SK-N-SH treated with all-trans-retinoic acid at 6 μM for 48 hours (cell line): ENCODE results near the gene FAM3B.

Experiments used
- ATAC-seq: fragments of 200-7000 bp; cut with Tn5 transposase; 3 replicates; pipeline ENCODE4 v1.9.1; 2020; ENCODE audit warnings: mild to moderate bottlenecking, moderate library complexity
- ARNTL ChIP-seq: fragments of 450-650 bp; formaldehyde crosslinking; IDR thresholded peaks from 2 replicates; pipeline ENCODE4 v1.5.0; 2020; ENCODE audit warnings: low read depth, mild to moderate bottlenecking, moderate library complexity, borderline replicate concordance
- CSDC2 ChIP-seq: fragments of 250-450 bp; sonication (Bioruptor Pico); IDR thresholded peaks from 2 replicates; pipeline ENCODE4 v1.5.0; 2020; ENCODE audit warnings: mild to moderate bottlenecking, moderate library complexity
- ESRRG ChIP-seq: fragments of 250-450 bp; sonication (Bioruptor Pico); IDR thresholded peaks from 2 replicates; pipeline ENCODE4 v1.6.1; 2021; ENCODE audit warnings: mild to moderate bottlenecking
- GLIS3 ChIP-seq: fragments of 250-450 bp; sonication (Bioruptor Pico); IDR thresholded peaks from 2 replicates; pipeline ENCODE4 v1.5.0; 2020; ENCODE audit warnings: mild to moderate bottlenecking, moderate library complexity
- RARB ChIP-seq: fragments of 250-450 bp; sonication (Bioruptor Pico); IDR thresholded peaks from 2 replicates; pipeline ENCODE4 v1.8.0; 2021; ENCODE audit warnings: mild to moderate bottlenecking, moderate library complexity
- SNAI2 ChIP-seq: fragments of 250-450 bp; sonication (Bioruptor Pico); IDR thresholded peaks from 2 replicates; pipeline ENCODE4 v1.5.0; 2020; ENCODE audit warnings: mild to moderate bottlenecking, moderate library complexity
- TCF4 ChIP-seq: fragments of 250-450 bp; sonication (Bioruptor Pico); IDR thresholded peaks from 2 replicates; pipeline ENCODE4 v1.8.0; 2021; ENCODE audit warnings: mild to moderate bottlenecking, moderate library complexity, borderline replicate concordance
- ZC3H10 ChIP-seq: fragments of 250-450 bp; sonication (Bioruptor Pico); IDR thresholded peaks from 2 replicates; pipeline ENCODE4 v1.5.1; 2021; ENCODE audit warnings: mild to moderate bottlenecking, moderate library complexity
- ZFP3 ChIP-seq: fragments of 250-450 bp; sonication (Bioruptor Pico); IDR thresholded peaks from 2 replicates; pipeline ENCODE4 v1.5.0; 2020; ENCODE audit warnings: mild to moderate bottlenecking, moderate library complexity
- ZFP30 ChIP-seq: fragments of 450-650 bp; formaldehyde crosslinking; IDR thresholded peaks from 2 replicates; pipeline ENCODE4 v1.5.0; 2022; ENCODE audit warnings: mild to moderate bottlenecking, moderate library complexity
- ZNF8 ChIP-seq: fragments of 450-650 bp; formaldehyde crosslinking; IDR thresholded peaks from 2 replicates; pipeline ENCODE4 v1.5.0; 2020; ENCODE audit warnings: mild to moderate bottlenecking, moderate library complexity
- TF ChIP-seq, protein P1 (sequence below): fragments of 250-450 bp; sonication (Bioruptor Pico); IDR thresholded peaks from 2 replicates; pipeline ENCODE4 v1.5.1; 2021; ENCODE audit warnings: mild to moderate bottlenecking, moderate library complexity
- TF ChIP-seq, protein P2 (sequence below): fragments of 250-450 bp; sonication (Bioruptor Pico); IDR thresholded peaks from 2 replicates; pipeline ENCODE4 v1.5.1; 2020; ENCODE audit warnings: low read depth, mild to moderate bottlenecking, moderate library complexity
- TF ChIP-seq, protein P3 (sequence below): fragments of 250-450 bp; sonication (Bioruptor Pico); IDR thresholded peaks from 2 replicates; pipeline ENCODE4 v1.8.0; 2021; ENCODE audit warnings: low read depth, mild to moderate bottlenecking, moderate library complexity, borderline replicate concordance
- TF ChIP-seq, protein P4 (sequence below): fragments of 250-450 bp; sonication (Bioruptor Pico); IDR thresholded peaks from 2 replicates; pipeline ENCODE4 v1.5.0; 2020; ENCODE audit warnings: mild to moderate bottlenecking, moderate library complexity

The FAM3B gene

DNA sequence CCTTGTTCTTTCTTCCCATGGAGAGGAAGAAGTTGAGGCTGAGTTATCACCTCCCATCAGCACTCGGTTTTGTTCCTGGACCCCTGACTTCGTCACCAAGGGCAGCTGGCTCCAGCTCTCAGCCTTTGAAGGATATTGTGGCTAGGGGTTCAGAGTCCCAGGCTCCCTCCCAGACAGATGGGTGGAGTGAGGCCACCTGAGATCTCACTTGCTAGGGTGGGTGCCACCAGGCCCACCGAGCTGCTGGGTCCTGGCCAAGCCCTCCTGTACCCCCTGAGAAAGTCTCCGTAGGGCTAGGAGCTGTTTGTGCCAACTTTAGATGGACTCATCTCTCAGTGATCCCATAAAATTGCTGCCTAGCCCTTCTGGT lies 52.1 kb downstream of the FAM3B start:
- no peak for ATAC-seq

DNA sequence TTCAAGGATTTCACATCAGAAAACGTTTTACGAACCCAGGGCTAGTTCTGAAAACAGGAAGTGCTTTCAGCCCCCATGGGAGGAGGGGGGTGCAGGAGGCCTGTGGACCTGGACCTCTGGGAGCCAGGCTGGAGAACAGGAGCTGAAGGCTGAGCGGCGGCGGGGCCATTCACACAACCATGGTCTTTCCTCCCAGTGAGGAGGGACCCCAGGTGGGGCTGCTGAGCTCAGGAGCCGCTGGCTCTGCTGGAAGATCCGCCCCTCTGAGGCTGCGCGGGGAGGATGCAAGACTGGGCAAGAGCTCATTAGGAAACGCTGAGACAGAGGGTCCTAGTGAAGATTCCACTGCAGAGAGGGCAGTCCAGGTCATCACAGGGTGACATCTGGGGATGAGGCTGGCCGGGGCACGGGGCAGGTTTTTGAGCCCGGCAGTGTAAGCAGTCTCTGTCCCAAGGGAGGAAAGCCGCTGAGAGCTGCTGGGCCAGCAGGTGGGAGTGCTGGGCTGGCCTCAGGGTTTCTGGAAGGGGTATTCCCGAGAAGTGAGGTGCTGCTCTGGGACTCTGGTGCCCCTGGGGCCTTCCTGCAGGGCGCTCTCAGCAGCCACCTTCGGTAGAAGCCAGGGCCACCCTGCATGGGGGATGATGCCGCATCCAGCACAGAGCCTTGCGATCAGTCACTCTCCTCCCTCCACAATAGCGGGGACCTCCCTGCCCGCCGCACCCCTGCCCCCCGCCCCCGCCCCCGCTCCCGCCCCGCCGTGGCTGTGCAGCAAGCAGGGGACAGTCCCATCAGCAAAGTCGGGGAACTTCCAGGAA lies 52.7 kb downstream of the FAM3B start:
- peak; percentile 44 for ATAC-seq
- TF ChIP-seq ARNTL (CRISPR knock-in tag): no peak
- TF ChIP-seq, protein P1, sequence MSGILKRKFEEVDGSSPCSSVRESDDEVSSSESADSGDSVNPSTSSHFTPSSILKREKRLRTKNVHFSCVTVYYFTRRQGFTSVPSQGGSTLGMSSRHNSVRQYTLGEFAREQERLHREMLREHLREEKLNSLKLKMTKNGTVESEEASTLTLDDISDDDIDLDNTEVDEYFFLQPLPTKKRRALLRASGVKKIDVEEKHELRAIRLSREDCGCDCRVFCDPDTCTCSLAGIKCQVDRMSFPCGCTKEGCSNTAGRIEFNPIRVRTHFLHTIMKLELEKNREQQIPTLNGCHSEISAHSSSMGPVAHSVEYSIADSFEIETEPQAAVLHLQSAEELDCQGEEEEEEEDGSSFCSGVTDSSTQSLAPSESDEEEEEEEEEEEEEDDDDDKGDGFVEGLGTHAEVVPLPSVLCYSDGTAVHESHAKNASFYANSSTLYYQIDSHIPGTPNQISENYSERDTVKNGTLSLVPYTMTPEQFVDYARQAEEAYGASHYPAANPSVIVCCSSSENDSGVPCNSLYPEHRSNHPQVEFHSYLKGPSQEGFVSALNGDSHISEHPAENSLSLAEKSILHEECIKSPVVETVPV (CRISPR knock-in tag): no peak
- TF ChIP-seq SNAI2 (CRISPR knock-in tag): no peak
- TF ChIP-seq ZFP3 (CRISPR knock-in tag): no peak
- no peak for TF ChIP-seq ESRRG (CRISPR knock-in tag)
- TF ChIP-seq RARB (CRISPR knock-in tag): no peak

More for the DNA sequence above, 52.1 kb downstream of the FAM3B start:
- TF ChIP-seq, protein P2, sequence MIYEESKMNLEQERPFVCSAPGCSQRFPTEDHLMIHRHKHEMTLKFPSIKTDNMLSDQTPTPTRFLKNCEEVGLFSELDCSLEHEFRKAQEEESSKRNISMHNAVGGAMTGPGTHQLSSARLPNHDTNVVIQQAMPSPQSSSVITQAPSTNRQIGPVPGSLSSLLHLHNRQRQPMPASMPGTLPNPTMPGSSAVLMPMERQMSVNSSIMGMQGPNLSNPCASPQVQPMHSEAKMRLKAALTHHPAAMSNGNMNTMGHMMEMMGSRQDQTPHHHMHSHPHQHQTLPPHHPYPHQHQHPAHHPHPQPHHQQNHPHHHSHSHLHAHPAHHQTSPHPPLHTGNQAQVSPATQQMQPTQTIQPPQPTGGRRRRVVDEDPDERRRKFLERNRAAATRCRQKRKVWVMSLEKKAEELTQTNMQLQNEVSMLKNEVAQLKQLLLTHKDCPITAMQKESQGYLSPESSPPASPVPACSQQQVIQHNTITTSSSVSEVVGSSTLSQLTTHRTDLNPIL (CRISPR knock-in tag): no peak
- TF ChIP-seq ZC3H10 (CRISPR knock-in tag) (no peak), CSDC2 (CRISPR knock-in tag) (no peak), GLIS3 (CRISPR knock-in tag) (no peak), TCF4 (CRISPR knock-in tag) (no peak), ARNTL (CRISPR knock-in tag) (no peak)

DNA sequence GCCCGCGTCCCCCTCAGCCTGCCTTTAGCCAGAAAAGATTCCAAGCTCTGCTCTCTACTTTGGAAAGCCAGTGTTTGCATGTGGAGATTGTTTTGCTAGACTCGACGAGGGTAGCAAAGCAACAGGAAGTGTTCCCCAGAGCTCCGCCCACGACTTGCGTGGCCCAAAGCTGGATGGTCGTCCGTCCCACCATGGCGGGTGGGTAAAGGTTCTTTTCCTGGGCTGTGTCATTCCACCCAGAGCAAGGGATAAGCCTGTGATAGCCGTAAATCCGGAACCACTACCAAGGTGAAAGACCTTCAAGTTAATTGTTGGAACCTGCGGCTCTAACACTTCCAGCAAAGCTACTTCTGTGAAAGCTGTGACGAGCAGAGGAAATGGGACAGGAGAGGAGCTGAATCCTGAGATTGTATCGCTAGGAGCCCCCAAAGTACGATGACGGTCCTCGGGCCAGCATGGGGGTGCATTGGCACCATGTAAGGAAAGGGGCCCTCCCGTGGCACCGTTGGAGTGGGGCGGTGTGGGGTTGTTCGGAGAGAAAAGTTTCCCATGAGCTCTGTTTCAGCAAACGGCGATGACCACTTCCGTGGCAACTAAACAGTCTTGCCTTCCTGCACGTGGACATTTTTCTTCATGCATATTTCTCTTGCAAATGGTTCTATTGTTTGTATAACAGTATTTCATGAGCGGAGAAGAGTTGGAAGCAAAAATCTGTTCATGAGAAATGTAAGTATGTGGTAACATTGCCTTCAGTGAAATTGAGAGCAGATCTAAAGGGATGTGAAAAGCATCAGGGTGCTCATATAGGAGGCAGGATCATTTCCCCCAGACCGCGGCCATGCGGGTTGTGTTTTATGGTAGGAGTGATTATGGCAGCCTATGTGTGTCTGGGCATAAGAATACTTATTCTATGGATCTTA lies 53.6 kb downstream of the FAM3B start:
- no peak for TF ChIP-seq ARNTL (CRISPR knock-in tag)
- no peak for ATAC-seq

DNA sequence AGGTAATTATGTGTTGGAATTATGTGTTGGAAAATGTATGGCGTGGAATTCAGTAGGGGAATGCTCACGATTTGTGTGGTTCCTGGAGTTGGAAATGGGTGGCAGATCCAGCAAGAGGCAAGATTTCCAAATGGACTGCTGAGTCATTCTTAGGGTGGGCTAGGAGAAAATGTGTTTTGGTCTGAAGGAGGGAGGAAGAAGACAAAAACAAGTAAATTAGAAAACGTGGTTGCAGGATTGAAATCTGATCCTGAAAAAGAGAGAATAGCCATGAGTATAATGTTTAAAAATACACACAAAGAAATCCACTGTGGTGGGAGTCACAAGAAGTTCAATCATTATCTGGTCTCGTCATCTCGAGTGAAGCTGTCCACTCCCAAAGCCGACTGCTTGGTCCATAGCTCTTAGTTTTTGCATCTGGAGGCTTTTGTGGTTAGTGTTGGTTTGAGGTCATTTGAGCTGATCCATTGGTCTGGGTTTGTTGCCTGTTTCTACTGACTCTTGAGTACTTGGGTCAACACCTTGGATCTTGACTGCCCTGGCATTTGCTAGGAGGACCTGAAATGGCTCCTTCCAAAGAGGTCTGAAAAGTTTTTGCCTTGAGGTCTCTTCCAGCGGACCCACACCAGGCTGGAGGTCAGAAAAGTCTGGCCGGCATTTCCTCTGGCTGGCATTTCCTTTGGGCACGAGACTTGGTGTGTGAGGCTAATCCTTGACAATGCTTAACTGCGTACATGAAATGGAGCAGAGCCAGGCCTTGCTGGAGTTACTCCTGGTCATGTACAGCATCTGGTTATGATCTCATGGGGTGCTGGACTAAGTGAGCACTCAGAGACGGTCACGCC lies 54.5 kb downstream of the FAM3B start:
- no peak for ATAC-seq
- no peak for TF ChIP-seq GLIS3 (CRISPR knock-in tag)
- TF ChIP-seq, protein P3, sequence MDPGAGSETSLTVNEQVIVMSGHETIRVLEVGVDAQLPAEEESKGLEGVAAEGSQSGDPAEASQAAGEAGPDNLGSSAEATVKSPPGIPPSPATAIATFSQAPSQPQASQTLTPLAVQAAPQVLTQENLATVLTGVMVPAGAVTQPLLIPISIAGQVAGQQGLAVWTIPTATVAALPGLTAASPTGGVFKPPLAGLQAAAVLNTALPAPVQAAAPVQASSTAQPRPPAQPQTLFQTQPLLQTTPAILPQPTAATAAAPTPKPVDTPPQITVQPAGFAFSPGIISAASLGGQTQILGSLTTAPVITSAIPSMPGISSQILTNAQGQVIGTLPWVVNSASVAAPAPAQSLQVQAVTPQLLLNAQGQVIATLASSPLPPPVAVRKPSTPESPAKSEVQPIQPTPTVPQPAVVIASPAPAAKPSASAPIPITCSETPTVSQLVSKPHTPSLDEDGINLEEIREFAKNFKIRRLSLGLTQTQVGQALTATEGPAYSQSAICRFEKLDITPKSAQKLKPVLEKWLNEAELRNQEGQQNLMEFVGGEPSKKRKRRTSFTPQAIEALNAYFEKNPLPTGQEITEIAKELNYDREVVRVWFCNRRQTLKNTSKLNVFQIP (CRISPR knock-in tag): no peak
- TF ChIP-seq, protein P1 (CRISPR knock-in tag): no peak

DNA sequence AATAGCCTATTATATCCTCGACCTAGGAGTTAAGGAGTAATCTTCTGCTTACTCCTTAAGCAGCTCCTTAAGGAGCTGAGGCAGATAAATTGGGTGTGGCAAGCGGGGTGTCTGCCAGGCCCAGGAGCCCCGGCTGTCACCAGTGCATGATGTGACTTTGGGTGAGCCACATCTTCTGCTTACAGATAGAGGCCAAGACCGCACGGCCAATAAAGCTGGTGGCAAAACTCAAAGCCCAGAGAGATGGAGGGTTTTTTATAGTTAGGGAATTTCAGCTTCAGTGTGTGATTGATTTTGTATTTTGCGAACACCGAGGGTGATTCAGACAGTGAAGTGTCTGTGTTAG lies 55.1 kb downstream of the FAM3B start:
- ATAC-seq: no peak
- TF ChIP-seq, protein P4, sequence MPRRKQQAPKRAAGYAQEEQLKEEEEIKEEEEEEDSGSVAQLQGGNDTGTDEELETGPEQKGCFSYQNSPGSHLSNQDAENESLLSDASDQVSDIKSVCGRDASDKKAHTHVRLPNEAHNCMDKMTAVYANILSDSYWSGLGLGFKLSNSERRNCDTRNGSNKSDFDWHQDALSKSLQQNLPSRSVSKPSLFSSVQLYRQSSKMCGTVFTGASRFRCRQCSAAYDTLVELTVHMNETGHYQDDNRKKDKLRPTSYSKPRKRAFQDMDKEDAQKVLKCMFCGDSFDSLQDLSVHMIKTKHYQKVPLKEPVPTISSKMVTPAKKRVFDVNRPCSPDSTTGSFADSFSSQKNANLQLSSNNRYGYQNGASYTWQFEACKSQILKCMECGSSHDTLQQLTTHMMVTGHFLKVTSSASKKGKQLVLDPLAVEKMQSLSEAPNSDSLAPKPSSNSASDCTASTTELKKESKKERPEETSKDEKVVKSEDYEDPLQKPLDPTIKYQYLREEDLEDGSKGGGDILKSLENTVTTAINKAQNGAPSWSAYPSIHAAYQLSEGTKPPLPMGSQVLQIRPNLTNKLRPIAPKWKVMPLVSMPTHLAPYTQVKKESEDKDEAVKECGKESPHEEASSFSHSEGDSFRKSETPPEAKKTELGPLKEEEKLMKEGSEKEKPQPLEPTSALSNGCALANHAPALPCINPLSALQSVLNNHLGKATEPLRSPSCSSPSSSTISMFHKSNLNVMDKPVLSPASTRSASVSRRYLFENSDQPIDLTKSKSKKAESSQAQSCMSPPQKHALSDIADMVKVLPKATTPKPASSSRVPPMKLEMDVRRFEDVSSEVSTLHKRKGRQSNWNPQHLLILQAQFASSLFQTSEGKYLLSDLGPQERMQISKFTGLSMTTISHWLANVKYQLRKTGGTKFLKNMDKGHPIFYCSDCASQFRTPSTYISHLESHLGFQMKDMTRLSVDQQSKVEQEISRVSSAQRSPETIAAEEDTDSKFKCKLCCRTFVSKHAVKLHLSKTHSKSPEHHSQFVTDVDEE (CRISPR knock-in tag): no peak
- TF ChIP-seq, protein P1 (CRISPR knock-in tag): no peak
- TF ChIP-seq ARNTL (CRISPR knock-in tag) (no peak), SNAI2 (CRISPR knock-in tag) (no peak), ZNF8 (CRISPR knock-in tag) (no peak), ZFP30 (CRISPR knock-in tag) (no peak)
- TF ChIP-seq, protein P3 (CRISPR knock-in tag): no peak
- TF ChIP-seq, protein P2 (CRISPR knock-in tag): no peak
